GM12865 (cell line): ENCODE measurements around the gene NXNL1.

Source experiments
- DNase-seq: peaks from one replicate; pipeline ENCODE4 v3.0.0; 2010; ENCODE audit warnings: low read depth
- H3K4me3 ChIP-seq: 2 replicates; pipeline ENCODE4 v1.5.1; 2011; ENCODE audit warnings: mild to moderate bottlenecking, low read depth, low read length, control low read depth
- TF ChIP-seq, protein P1 (sequence below): IDR thresholded peaks from 2 replicates; pipeline ENCODE4 v1.5.1; 2011; ENCODE audit warnings: low read length, control low read depth, low read depth, inconsistent platforms; ENCODE audit not compliant: insufficient read depth; ENCODE audit errors: missing control alignments

Gene NXNL1

GRCh38 chr19:17424743-17425365 is 35.9 kb downstream of the NXNL1 start:
- no peak overlapping the region for H3K4me3 ChIP-seq
- TF ChIP-seq, protein P1, sequence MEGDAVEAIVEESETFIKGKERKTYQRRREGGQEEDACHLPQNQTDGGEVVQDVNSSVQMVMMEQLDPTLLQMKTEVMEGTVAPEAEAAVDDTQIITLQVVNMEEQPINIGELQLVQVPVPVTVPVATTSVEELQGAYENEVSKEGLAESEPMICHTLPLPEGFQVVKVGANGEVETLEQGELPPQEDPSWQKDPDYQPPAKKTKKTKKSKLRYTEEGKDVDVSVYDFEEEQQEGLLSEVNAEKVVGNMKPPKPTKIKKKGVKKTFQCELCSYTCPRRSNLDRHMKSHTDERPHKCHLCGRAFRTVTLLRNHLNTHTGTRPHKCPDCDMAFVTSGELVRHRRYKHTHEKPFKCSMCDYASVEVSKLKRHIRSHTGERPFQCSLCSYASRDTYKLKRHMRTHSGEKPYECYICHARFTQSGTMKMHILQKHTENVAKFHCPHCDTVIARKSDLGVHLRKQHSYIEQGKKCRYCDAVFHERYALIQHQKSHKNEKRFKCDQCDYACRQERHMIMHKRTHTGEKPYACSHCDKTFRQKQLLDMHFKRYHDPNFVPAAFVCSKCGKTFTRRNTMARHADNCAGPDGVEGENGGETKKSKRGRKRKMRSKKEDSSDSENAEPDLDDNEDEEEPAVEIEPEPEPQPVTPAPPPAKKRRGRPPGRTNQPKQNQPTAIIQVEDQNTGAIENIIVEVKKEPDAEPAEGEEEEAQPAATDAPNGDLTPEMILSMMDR: peak; percentile 17
- DNase-seq: peak; percentile 33

DNA sequence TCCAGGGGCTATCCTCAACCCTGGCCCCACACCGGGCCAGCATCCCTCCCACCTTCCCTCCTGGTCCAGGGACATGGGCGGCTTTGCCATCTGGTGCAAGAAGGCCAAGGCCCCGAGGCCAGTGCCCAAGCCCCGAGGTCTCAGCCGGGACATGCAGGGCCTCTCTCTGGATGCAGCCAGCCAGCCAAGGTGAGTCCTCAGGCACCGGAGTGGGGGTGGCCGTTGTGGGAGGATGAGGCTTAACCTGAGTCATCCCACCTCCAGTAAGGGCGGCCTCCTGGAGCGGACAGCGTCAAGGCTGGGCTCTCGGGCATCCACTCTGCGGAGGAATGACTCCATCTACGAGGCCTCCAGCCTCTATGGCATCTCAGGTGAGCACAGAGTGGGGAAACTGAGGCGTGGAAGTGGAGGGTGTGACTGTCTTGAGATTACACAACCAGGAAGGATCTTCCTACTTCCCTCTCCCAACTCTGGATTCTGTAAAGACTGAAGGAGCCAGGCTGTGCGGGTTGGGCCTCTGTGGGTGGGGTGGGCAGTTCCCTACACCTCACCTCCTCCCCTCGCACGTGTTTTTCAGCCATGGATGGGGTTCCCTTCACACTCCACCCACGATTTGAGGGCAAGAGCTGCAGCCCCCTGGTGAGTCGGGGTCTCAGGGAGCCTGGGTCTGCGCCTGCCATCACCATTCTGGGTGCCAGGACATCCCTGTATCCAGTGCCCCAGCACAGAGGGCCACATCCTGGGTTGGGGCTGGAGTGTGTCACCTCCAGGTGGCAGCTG is 37.1 kb downstream of the NXNL1 start:
- H3K4me3 ChIP-seq: no peak overlapping the region
- no peak for DNase-seq
- TF ChIP-seq, protein P1: no peak

GRCh38 chr19:17421942-17422341 is 38.8 kb downstream of the NXNL1 start:
- DNase-seq: no peak
- TF ChIP-seq, protein P1: no peak
- no peak overlapping the region for H3K4me3 ChIP-seq

GRCh38 chr19:17420475-17420924 is 40.2 kb downstream of the NXNL1 start:
- peak; percentile 46 for DNase-seq

GRCh38 chr19:17419621-17420474 is 40.9 kb downstream of the NXNL1 start, which contains the start of gene MVB12A:
Gene MVB12A (plus strand): TSS chr19:17420047. CDS start chr19:17420136, 89 bp downstream.
- peak within 1 kb of the TSS; percentile 92 for H3K4me3 ChIP-seq
- peak; percentile 99 for DNase-seq
- TF ChIP-seq, protein P1: no peak

More at GRCh38 chr19:17420475-17420924, 40.2 kb downstream of the NXNL1 start:
- TF ChIP-seq, protein P1: no peak
- H3K4me3 ChIP-seq: peak overlapping the region; percentile 92

- TF ChIP-seq, protein P1: no peak
Observed at GRCh38 chr19:17419154-17419620, 41.5 kb downstream of the NXNL1 start.

More at GRCh38 chr19:17419154-17419620, 41.5 kb downstream of the NXNL1 start:
- peak overlapping the region; percentile 73 for H3K4me3 ChIP-seq
- no peak for DNase-seq
